ENCODE measurements around the gene UACA. TPM values are rescaled to one million over a fixed set of nuclear protein-coding genes. Genes with fewer than 3 reads are reported as not detected.
"Not testable (repeated sequence)": the region's sequence is repeated elsewhere in the genome, so short reads cannot be mapped to it uniquely, and the experiment has no call there.

The UACA gene
- polyA plus RNA-seq, 4 donors: 85.9 to 117 (median 101) TPM

GRCh38 chr15:70753101-70753829 is 10.1 kb downstream of the UACA start:
- no peak for DNase-seq (ENCODE audit: low read depth in 4 of 4, low spot score in 3 of 4)

- DNase-seq (ENCODE audit: low read depth in 4 of 4, low spot score in 3 of 4): no peak
These were observed 11.1 kb downstream of the UACA start for GRCh38 chr15:70752193-70752635.

- no peak for DNase-seq (ENCODE audit: low read depth in 4 of 4, low spot score in 3 of 4)
These were observed 13.0 kb downstream of the UACA start for GRCh38 chr15:70750203-70750869.

DNA sequence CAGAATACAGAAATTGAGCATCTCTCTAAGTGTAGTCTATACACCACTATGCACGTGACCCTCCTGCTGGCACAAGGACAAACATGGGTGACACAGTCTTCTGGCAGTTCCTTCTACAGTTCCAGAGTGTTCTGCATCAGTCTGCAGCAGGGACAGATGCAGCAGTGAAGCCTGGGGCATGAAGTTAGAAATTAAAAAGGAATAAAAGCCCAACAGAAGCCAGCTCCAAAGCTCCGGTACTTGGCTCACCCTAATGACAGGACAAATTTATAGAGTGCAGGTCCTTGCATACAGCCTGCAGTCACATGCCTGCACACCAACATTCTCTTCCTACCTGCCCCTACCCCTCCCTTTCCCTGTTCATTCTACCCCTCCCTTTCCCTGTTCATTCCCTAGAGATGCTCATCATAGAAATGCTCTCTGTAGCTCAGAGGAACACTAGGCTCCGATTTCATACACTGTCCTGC is 15.0 kb downstream of the UACA start:
- DNase-seq (ENCODE audit: low read depth in 4 of 4, low spot score in 3 of 4): no peak

DNA sequence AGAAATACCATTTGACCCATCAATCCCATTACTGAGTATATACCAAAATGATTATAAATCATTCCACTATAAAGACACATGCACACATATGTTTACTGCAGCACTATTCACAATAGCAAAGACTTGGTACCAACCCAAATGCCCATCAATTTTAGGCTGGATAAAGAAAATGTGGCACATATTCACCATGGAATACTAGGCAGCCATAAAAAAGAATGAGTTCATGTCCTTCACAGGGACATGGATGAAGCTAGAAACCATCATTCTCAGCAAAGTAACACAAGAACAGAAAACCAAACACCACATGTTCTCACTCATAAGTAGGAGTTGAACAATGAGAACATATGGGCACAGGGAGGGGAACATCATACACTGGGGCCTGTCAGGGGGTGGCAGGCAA is 16.8 kb downstream of the UACA start:
- DNase-seq (ENCODE audit: low read depth in 4 of 4, low spot score in 3 of 4): not testable (repeated sequence)

GRCh38 chr15:70742928-70743327 is 20.4 kb downstream of the UACA start:
- DNase-seq (ENCODE audit: low read depth in 4 of 4, low spot score in 3 of 4): no peak

DNA sequence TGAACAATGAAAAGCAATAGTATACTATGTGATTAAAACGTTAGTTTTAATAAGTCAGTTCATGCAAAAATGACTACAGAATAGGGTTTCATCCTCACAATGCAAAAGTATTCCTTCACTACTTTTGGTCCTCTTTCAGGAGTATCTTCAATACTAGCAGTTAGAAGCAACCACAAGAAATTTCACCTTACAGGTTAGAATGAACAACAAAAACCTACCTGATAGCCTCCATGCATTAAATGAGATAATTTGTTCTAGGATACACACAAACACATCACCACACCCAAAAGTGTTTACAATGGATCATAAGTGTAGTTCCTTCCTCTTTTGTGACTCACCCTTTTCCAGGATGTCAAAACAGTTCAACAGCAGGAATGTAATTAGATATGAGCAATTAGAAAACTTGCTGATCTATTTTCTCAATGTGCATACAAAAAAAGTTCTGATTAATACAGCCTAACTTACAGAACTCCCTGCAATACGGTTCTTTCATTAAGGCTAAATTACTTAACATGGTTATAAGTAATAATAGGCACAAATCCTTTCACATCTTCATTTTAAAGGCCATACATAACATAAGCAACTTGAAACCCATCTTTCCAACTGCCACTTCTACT is 21.6 kb downstream of the UACA start:
- DNase-seq (ENCODE audit: low read depth in 4 of 4, low spot score in 3 of 4): no peak

DNA sequence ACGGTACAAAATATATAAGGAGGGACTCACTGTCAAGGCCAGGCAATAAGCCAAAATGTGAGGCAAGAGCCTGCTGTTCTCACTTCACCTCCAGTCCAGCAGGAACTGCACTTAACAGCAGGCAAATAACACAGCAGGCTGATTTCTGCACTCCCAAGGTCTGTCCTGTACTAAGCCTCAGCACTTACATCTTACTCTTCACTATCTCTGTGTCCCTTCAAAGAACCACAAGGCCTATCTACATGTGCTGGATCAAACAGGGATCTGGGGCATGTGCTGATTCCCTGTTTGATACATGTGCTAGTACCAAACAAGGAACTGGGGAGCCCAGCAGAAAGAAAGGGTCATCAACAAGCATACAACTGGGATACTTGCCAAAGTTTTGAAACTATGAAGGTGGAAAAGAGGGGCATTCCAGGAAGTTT is 22.2 kb downstream of the UACA start:
- no peak for DNase-seq (ENCODE audit: low read depth in 4 of 4, low spot score in 3 of 4)

- DNase-seq (ENCODE audit: low read depth in 4 of 4, low spot score in 3 of 4): not testable (repeated sequence)
These were observed 28.3 kb downstream of the UACA start for GRCh38 chr15:70735040-70735439.

GRCh38 chr15:70729164-70729563 is 34.2 kb downstream of the UACA start:
- no peak for DNase-seq (ENCODE audit: low read depth in 4 of 4, low spot score in 3 of 4)

DNA sequence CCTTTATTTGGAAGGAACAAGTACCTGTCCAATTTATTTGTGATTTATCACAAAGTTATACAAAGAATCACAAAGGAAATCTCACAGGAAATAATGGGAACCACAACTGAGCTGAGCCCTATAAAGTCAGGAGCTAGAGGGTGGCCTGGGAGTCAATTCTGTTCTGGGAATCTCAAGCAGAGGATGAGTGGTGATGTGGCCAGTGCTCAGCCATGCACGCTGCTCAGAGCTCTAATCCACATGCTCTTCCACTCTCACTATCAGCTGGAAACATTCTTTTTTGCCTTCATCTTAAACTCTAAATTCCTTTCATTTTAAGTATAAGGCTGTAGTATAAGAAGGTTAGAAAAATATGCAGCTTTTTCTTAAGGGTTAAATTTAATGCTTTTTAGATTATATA is 36.6 kb downstream of the UACA start:
- DNase-seq (ENCODE audit: low read depth in 4 of 4, low spot score in 3 of 4): no peak

DNA sequence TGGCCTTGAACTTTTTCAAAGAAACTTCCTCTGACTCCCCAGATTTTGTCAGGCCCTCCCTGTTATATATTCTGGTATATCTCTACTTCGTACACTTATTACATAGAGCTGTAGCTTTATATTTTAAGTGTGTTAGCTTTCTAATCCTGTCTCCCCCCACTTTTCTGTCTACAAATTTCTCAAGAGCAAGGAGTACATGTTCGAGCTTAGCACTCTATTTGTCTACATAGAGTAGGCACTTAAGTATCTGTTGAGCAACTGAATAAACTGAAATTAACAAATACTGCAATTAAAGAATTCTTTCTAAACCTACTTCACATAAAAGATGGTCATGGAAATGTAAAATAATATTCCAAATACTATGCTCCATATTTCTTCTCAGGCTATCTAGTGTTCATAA is 39.4 kb downstream of the UACA start:
- no peak for DNase-seq (ENCODE audit: low read depth in 4 of 4, low spot score in 3 of 4)

- DNase-seq (ENCODE audit: low read depth in 4 of 4, low spot score in 3 of 4): no peak
These were observed 40.3 kb downstream of the UACA start for GRCh38 chr15:70723122-70723422.

GRCh38 chr15:70722266-70723121 is 40.9 kb downstream of the UACA start:
- no peak for DNase-seq (ENCODE audit: low read depth in 4 of 4, low spot score in 3 of 4)

GRCh38 chr15:70720228-70721016 is 42.9 kb downstream of the UACA start:
- DNase-seq (ENCODE audit: low read depth in 4 of 4, low spot score in 3 of 4): no peak

GRCh38 chr15:70717237-70717793 is 46.0 kb downstream of the UACA start:
- no peak for DNase-seq (ENCODE audit: low read depth in 4 of 4, low spot score in 3 of 4)

GRCh38 chr15:70715840-70716485 is 47.4 kb downstream of the UACA start:
- no peak for DNase-seq (ENCODE audit: low read depth in 4 of 4, low spot score in 3 of 4)

DNA sequence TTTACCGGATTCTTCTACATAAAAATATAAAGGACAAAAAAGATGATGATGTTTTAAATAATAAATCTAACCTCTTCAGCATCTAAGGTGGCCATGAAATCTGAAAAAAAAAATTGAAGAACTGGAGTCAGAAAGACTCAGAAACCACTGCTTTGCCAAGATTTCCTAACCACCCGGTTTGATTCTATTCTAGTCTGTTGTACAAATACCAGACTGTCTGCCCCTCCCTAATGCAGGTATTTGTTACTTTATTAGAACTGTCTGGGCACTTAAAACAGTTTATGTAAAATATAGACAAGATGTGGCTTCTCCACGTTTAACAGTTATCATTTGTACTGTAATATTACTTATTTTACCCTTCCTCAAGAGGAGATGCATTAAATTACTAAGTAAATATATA is 48.8 kb downstream of the UACA start:
- DNase-seq (ENCODE audit: low read depth in 4 of 4, low spot score in 3 of 4): no peak

DNA sequence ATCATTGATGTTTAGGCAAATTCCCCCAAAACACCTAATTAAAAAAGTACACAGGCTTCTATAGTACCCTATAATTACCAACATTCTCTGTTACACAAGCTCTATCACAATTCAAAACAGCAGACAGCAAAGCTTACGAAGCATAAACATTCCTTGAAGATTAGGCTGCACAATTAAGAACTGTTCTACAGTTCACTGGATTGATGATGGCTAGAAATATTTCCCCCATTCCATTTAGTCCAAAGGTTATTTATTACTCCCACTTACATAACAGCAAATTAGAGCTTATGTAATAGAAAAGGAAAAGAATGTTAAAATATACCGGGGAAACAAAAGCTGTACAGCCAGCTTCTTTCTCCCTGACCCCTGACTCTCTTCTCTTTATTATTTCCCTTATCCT is 49.3 kb downstream of the UACA start:
- DNase-seq (ENCODE audit: low read depth in 4 of 4, low spot score in 3 of 4): no peak
